Measurements from ENCODE around the gene UGT8.

The UGT8 gene

DNA sequence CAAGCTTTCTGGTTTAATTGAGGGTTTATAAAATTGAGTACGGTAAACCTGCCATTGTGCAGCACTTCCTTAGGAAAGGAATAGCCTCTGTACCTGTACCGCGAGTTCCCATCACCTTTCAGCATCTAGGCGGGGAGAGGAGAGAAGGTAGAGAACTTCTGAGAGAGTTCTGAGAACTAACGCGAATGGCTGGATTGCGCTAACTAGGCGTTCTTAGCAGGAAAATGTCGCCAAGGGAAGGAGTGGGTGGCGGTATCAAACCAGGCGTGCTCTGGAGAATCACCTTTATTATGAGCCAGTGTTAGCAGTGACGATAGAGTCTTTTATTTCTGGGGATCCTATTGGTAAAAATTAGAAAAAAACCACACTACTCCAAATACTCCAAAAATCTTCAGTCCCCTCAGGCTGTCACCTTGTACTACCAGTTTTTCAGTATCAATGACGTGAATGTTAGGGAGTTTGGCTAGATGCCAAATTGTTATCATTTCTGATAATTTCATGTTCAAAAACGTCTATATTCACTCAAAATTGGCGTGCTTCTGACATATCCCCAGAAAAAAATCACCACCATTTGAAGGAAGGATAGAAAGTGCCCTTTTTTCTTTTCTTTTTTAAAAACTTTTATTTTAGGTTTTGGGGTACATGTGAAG is 1.4 kb downstream of the UGT8 start:
- WGBS, 2 donors (ENCODE audit: extremely low coverage in 2 of 2, insufficient read length in 2 of 2, insufficient replicate concordance in 1 of 2) = no CpG with 5 or more reads among the region's 15 CpGs
- Histone ChIP-seq H4K91ac (ENCODE audit: low read depth, low read length, poor library complexity) (no peak overlapping the region), H3K27me3 (ENCODE audit: control insufficient read depth in 3 of 3, insufficient read depth in 3 of 3, low read depth in 1 of 3, low read length in 3 of 3) (peaks cover 6 to 84% (median 23%) of the 10 kb centered on the region in 3 experiments), H2BK12ac (ENCODE audit: low read length) (no peak overlapping the region), H3K4ac (ENCODE audit: low read length) (no peak overlapping the region), H3K9ac (ENCODE audit: low read depth, low read length, poor library complexity) (peak overlapping the region; percentile 30), H3K23ac (ENCODE audit: low read depth, low read length, poor library complexity) (no peak overlapping the region), H2AK5ac (ENCODE audit: low read depth, low read length) (no peak overlapping the region), H3K79me1 (ENCODE audit: low read depth, low read length) (no peaks in the 10 kb centered on the region), H2BK15ac (ENCODE audit: low read length) (no peak overlapping the region), H3K4me3 (ENCODE audit: low read length in 2 of 2) (peak overlapping the region in 1 of 2 donors; percentile 86), H2BK120ac (ENCODE audit: low read depth, low read length) (no peak overlapping the region), H3K9me3 (replicated peaks in 1 of 2; ENCODE audit: control insufficient read depth in 2 of 2, insufficient read depth in 1 of 2, low read depth in 1 of 2, low read length in 2 of 2) (peaks cover 0 to 5% of the 10 kb centered on the region in 2 donors), H3K18ac (ENCODE audit: low read length) (no peak overlapping the region), H3K14ac (ENCODE audit: low read length) (no peak overlapping the region), H4K8ac (ENCODE audit: low read depth, low read length) (no peak overlapping the region), H2BK5ac (ENCODE audit: low read length) (no peak overlapping the region), H2AFZ (ENCODE audit: low read length) (peak overlapping the region; percentile 87), H3K4me1 (ENCODE audit: control insufficient read depth in 2 of 2, insufficient read depth in 1 of 2, low read depth in 1 of 2, low read length in 2 of 2) (peaks cover 6 to 7% of the 10 kb centered on the region in 2 donors), H3K27ac (replicated peaks; ENCODE audit: low read length) (no peak overlapping the region), H3K4me2 (ENCODE audit: insufficient read depth, low read length, poor library complexity, severe bottlenecking) (peak overlapping the region; percentile 98), H3K36me3 (replicated peaks in 1 of 2; ENCODE audit: control insufficient read depth in 2 of 2, insufficient read depth in 2 of 2, low read length in 2 of 2) (no peaks in the 10 kb centered on the region)
- DNase-seq (ENCODE audit: low spot score) = no peak

DNA sequence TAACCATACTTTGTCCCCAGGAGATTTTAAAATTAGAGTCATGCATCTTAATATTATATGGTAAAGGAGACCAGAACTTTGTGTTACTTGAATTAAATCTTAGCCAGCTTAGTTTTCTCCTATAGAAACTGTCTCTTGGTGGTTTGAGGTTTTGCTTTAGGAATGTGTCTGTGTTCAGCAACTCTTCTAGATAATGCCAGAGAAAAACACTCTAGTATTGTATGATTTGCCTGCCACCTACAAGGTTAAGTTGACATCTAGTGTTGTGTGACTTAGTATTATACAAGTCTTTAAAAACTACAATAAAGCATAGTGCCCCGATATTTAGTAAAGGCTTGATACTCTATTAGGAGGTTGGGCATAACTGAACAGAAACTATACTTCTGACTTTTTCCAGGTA is 2.1 kb downstream of the UGT8 start:
- no peak overlapping the region for H3K4ac ChIP-seq (ENCODE audit: low read length)
- no CpG with 5 or more reads among the region's 1 CpG for WGBS, 2 donors (ENCODE audit: extremely low coverage in 2 of 2, insufficient read length in 2 of 2, insufficient replicate concordance in 1 of 2)

DNA sequence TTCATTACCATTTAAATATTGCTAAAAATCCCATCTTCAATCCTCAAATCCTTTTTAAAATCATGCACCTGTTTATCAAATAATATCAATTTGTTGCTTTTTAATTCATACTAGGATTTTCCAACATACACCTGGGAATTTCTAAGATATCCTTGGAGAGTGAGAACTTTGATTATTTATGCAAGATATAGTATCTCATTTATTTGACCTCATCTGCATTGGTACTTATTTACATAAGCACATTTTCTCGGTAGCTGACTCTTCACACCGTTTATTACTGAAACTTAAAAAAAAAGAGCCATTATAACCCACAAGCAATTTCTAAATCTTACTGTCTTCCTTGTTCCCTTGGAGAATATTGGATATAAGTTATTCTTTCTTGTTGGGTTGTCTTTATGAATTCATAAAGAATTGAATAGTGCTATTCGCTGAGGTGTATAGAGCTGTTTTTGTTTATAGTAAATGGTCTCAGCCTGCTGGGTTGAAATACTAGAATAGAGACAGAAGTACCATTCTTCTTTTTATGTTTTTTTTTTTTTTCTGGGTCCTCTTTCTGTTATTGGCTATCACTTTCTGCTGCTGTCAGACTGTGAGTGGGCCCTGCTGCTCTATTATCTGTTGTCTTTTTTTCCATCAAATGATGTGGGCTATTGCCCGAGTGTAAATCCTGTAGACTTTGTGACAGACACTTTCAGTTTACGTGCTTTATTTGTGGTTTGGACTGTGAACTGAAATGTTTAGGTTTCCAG is 2.9 kb downstream of the UGT8 start:
- H3K9me3 ChIP-seq (replicated peaks in 1 of 2; ENCODE audit: control insufficient read depth in 2 of 2, insufficient read depth in 1 of 2, low read depth in 1 of 2, low read length in 2 of 2) = no peaks in the 10 kb centered on the region
- no peak overlapping the region for H3K4ac ChIP-seq (ENCODE audit: low read length)
- H2BK15ac ChIP-seq (ENCODE audit: low read length) = no peak overlapping the region
- H3K4me2 ChIP-seq (ENCODE audit: insufficient read depth, low read length, poor library complexity, severe bottlenecking) = no peak overlapping the region
- H3K4me1 ChIP-seq (ENCODE audit: control insufficient read depth in 2 of 2, insufficient read depth in 1 of 2, low read depth in 1 of 2, low read length in 2 of 2) = peaks cover 6 to 7% of the 10 kb centered on the region in 2 donors
- no peak overlapping the region for H3K4me3 ChIP-seq (ENCODE audit: low read length in 2 of 2)
- no peaks in the 10 kb centered on the region for H3K79me1 ChIP-seq (ENCODE audit: low read depth, low read length)
- H3K14ac ChIP-seq (ENCODE audit: low read length) = no peak overlapping the region
- peaks cover 6 to 73% (median 23%) of the 10 kb centered on the region in 3 experiments for H3K27me3 ChIP-seq (ENCODE audit: control insufficient read depth in 3 of 3, insufficient read depth in 3 of 3, low read depth in 1 of 3, low read length in 3 of 3)
- H3K27ac ChIP-seq (replicated peaks; ENCODE audit: low read length) = no peak overlapping the region
- no peak overlapping the region for H2BK12ac ChIP-seq (ENCODE audit: low read length)
- H3K23ac ChIP-seq (ENCODE audit: low read depth, low read length, poor library complexity) = no peak overlapping the region
- H2AFZ ChIP-seq (ENCODE audit: low read length) = no peak overlapping the region
- H2BK120ac ChIP-seq (ENCODE audit: low read depth, low read length) = no peak overlapping the region
- no peak overlapping the region for H2AK5ac ChIP-seq (ENCODE audit: low read depth, low read length)
- no peak overlapping the region for H2BK5ac ChIP-seq (ENCODE audit: low read length)
- WGBS, 2 donors (ENCODE audit: extremely low coverage in 2 of 2, insufficient read length in 2 of 2, insufficient replicate concordance in 1 of 2) = no CpG with 5 or more reads among the region's 5 CpGs
- H4K8ac ChIP-seq (ENCODE audit: low read depth, low read length) = no peak overlapping the region
- H4K91ac ChIP-seq (ENCODE audit: low read depth, low read length, poor library complexity) = no peak overlapping the region
- no peak overlapping the region for H3K18ac ChIP-seq (ENCODE audit: low read length)
- H3K36me3 ChIP-seq (replicated peaks in 1 of 2; ENCODE audit: control insufficient read depth in 2 of 2, insufficient read depth in 2 of 2, low read length in 2 of 2) = no peaks in the 10 kb centered on the region
- no peak overlapping the region for H3K9ac ChIP-seq (ENCODE audit: low read depth, low read length, poor library complexity)
- DNase-seq (ENCODE audit: low spot score) = no peak

More for the DNA sequence above, 2.1 kb downstream of the UGT8 start:
- Histone ChIP-seq H2BK5ac (ENCODE audit: low read length) (no peak overlapping the region), H2BK12ac (ENCODE audit: low read length) (no peak overlapping the region), H3K4me2 (ENCODE audit: insufficient read depth, low read length, poor library complexity, severe bottlenecking) (no peak overlapping the region), H3K36me3 (replicated peaks in 1 of 2; ENCODE audit: control insufficient read depth in 2 of 2, insufficient read depth in 2 of 2, low read length in 2 of 2) (no peaks in the 10 kb centered on the region), H3K9me3 (replicated peaks in 1 of 2; ENCODE audit: control insufficient read depth in 2 of 2, insufficient read depth in 1 of 2, low read depth in 1 of 2, low read length in 2 of 2) (no peaks in the 10 kb centered on the region), H2BK15ac (ENCODE audit: low read length) (no peak overlapping the region), H3K79me1 (ENCODE audit: low read depth, low read length) (no peaks in the 10 kb centered on the region), H3K4me3 (ENCODE audit: low read length in 2 of 2) (no peak overlapping the region), H2AFZ (ENCODE audit: low read length) (no peak overlapping the region), H3K4me1 (ENCODE audit: control insufficient read depth in 2 of 2, insufficient read depth in 1 of 2, low read depth in 1 of 2, low read length in 2 of 2) (peaks cover 6 to 7% of the 10 kb centered on the region in 2 donors), H3K27ac (replicated peaks; ENCODE audit: low read length) (no peak overlapping the region), H2AK5ac (ENCODE audit: low read depth, low read length) (no peak overlapping the region), H4K91ac (ENCODE audit: low read depth, low read length, poor library complexity) (no peak overlapping the region), H2BK120ac (ENCODE audit: low read depth, low read length) (no peak overlapping the region), H3K18ac (ENCODE audit: low read length) (no peak overlapping the region), H4K8ac (ENCODE audit: low read depth, low read length) (no peak overlapping the region), H3K23ac (ENCODE audit: low read depth, low read length, poor library complexity) (no peak overlapping the region), H3K27me3 (ENCODE audit: control insufficient read depth in 3 of 3, insufficient read depth in 3 of 3, low read depth in 1 of 3, low read length in 3 of 3) (peaks cover 6 to 80% (median 23%) of the 10 kb centered on the region in 3 experiments), H3K9ac (ENCODE audit: low read depth, low read length, poor library complexity) (no peak overlapping the region), H3K14ac (ENCODE audit: low read length) (no peak overlapping the region)
- no peak for DNase-seq (ENCODE audit: low spot score)

DNA sequence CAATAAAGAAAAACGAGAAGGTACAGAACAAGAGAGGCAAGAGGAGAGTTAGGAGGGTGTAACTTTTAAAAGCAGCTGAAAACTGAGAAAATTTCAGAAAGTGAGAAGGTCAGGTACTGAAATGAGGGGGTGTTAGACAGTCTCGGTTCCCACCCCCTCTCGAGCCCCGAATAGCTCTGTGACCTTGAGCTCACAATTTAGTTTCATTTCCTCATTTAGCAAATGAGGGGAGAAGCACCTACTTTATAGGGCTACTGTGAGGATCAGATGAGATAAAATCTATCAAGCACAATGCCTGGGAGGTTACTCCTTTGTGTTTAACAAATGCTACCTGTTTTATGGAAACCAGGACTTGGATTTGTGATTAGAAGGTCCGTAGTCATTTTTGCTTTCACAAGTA is 4.9 kb downstream of the UGT8 start:
- Histone ChIP-seq H2BK120ac (ENCODE audit: low read depth, low read length) (no peak overlapping the region), H2AFZ (ENCODE audit: low read length) (no peak overlapping the region), H3K23ac (ENCODE audit: low read depth, low read length, poor library complexity) (no peak overlapping the region), H2BK15ac (ENCODE audit: low read length) (no peak overlapping the region), H3K27me3 (ENCODE audit: control insufficient read depth in 3 of 3, insufficient read depth in 3 of 3, low read depth in 1 of 3, low read length in 3 of 3) (peaks cover 6 to 53% (median 17%) of the 10 kb centered on the region in 3 experiments), H3K27ac (replicated peaks; ENCODE audit: low read length) (no peak overlapping the region), H4K91ac (ENCODE audit: low read depth, low read length, poor library complexity) (no peak overlapping the region), H3K79me1 (ENCODE audit: low read depth, low read length) (no peaks in the 10 kb centered on the region), H3K36me3 (replicated peaks in 1 of 2; ENCODE audit: control insufficient read depth in 2 of 2, insufficient read depth in 2 of 2, low read length in 2 of 2) (no peaks in the 10 kb centered on the region), H3K18ac (ENCODE audit: low read length) (no peak overlapping the region), H2BK5ac (ENCODE audit: low read length) (no peak overlapping the region), H3K4me1 (ENCODE audit: control insufficient read depth in 2 of 2, insufficient read depth in 1 of 2, low read depth in 1 of 2, low read length in 2 of 2) (peaks cover 1 to 7% of the 10 kb centered on the region in 2 donors), H3K9ac (ENCODE audit: low read depth, low read length, poor library complexity) (no peak overlapping the region), H3K4me2 (ENCODE audit: insufficient read depth, low read length, poor library complexity, severe bottlenecking) (no peak overlapping the region), H3K4me3 (ENCODE audit: low read length in 2 of 2) (no peak overlapping the region), H3K9me3 (replicated peaks in 1 of 2; ENCODE audit: control insufficient read depth in 2 of 2, insufficient read depth in 1 of 2, low read depth in 1 of 2, low read length in 2 of 2) (no peaks in the 10 kb centered on the region), H3K14ac (ENCODE audit: low read length) (no peak overlapping the region), H2AK5ac (ENCODE audit: low read depth, low read length) (no peak overlapping the region), H4K8ac (ENCODE audit: low read depth, low read length) (no peak overlapping the region), H3K4ac (ENCODE audit: low read length) (no peak overlapping the region), H2BK12ac (ENCODE audit: low read length) (no peak overlapping the region)
- no CpG with 5 or more reads among the region's 5 CpGs for WGBS, 2 donors (ENCODE audit: extremely low coverage in 2 of 2, insufficient read length in 2 of 2, insufficient replicate concordance in 1 of 2)
- no peak for DNase-seq (ENCODE audit: low spot score)

All from neuronal stem cell (in vitro differentiated cells).